GM18951 (cell line): Measurements from ENCODE around the gene EVX2.

Experiments used
- POLR2A ChIP-seq: IDR thresholded peaks from 4 replicates; pipeline ENCODE4 v1.6.1; 2011; ENCODE audit warnings: mild to moderate bottlenecking; ENCODE audit not compliant: insufficient read length, insufficient read depth; ENCODE audit errors: extremely low read depth
- in situ Hi-C: fragments of 300-500 bp; cut with MboI; formaldehyde crosslinking; loops from one replicate; pipeline ENCODE4 v1.12.0; 2022; ENCODE audit warnings: low sequenced_read_pairs, mixed read lengths, inconsistent platforms; ENCODE audit not compliant: unreplicated experiment

EVX2 gene

GRCh38 chr2:176091329-176092258, 7.8 kb upstream of the EVX2 start:
- in situ Hi-C loops, result loop anchor here (10.0 kb wide), 1 partner anchor 727 kb away; no protein-coding TSS in a partner anchor
- no peak for TF ChIP-seq POLR2A

GRCh38 chr2:176090862-176091261, 7.1 kb upstream of the EVX2 start:
- in situ Hi-C loops, result loop anchor here (10.0 kb wide), 1 partner anchor 726 kb away; no protein-coding TSS in a partner anchor
- no peak for TF ChIP-seq POLR2A

GRCh38 chr2:176089843-176090395, 6.2 kb upstream of the EVX2 start:
- in situ Hi-C loops, result loop anchor here (10.0 kb wide), 1 partner anchor 725 kb away; no protein-coding TSS in a partner anchor
- no peak for TF ChIP-seq POLR2A

- in situ Hi-C loops, result no loop called here
- no peak for TF ChIP-seq POLR2A
Measured at GRCh38 chr2:176088937-176089842, 5.4 kb upstream of the EVX2 start.

- no peak for TF ChIP-seq POLR2A
- in situ Hi-C loops, result no loop called here
Measured at GRCh38 chr2:176088048-176088936, 4.5 kb upstream of the EVX2 start.

GRCh38 chr2:176087330-176088047, 3.7 kb upstream of the EVX2 start:
- in situ Hi-C loops, result no loop called here

GRCh38 chr2:176085861-176086771, 2.4 kb upstream of the EVX2 start:
- TF ChIP-seq POLR2A, result no peak
- in situ Hi-C loops, result no loop called here

More at GRCh38 chr2:176087330-176088047, 3.7 kb upstream of the EVX2 start:
- TF ChIP-seq POLR2A, result no peak

GRCh38 chr2:176085120-176085788, 1.5 kb upstream of the EVX2 start:
- in situ Hi-C loops, result no loop called here
- no peak for TF ChIP-seq POLR2A

- in situ Hi-C loops, result no loop called here
- TF ChIP-seq POLR2A, result no peak
Measured at GRCh38 chr2:176084611-176085119, 903 bp upstream of the EVX2 start.
